Natural killer cell (primary cell): Measurements from ENCODE around the gene NTM. TPM values are rescaled to one million over a fixed set of nuclear protein-coding genes. Genes with fewer than 3 reads are reported as not detected.

Experiments used
- ATAC-seq, 3 donors: fragments of 150-1000 bp in 2 of 3; fragments of 200-7000 bp in 1 of 3; cut with Tn5 transposase; 1 replicate in 1 of 3; 2 replicates in 2 of 3; pipeline ENCODE4 v1.10.0; 2021; ENCODE audit warnings: mild to moderate bottlenecking in 2 of 3, moderate library complexity in 2 of 3
- DNase-seq, 2 donors: peaks; one replicate each; pipeline versions ENCODE4 v3.0.0 to v3.0.0-alpha.2; 2013 to 2021; ENCODE audit warnings: mixed read lengths in 1 of 2
- H3K27ac ChIP-seq: one replicate; pipeline ENCODE4 v1.5.1; 2013; ENCODE audit warnings: mild to moderate bottlenecking, low read length
- H3K27me3 ChIP-seq: one replicate; pipeline ENCODE4 v1.6.1; 2013; ENCODE audit warnings: low read length; ENCODE audit not compliant: control insufficient read depth, insufficient read depth
- H3K36me3 ChIP-seq: one replicate; pipeline ENCODE4 v1.6.1; 2013; ENCODE audit warnings: low read length; ENCODE audit not compliant: control insufficient read depth, insufficient read depth
- H3K4me1 ChIP-seq: one replicate; pipeline ENCODE4 v1.6.1; 2013; ENCODE audit warnings: low read length; ENCODE audit not compliant: control insufficient read depth, insufficient read depth
- H3K4me3 ChIP-seq: one replicate; pipeline ENCODE4 v1.5.1; 2013; ENCODE audit warnings: low read length
- H3K9me3 ChIP-seq: one replicate; pipeline ENCODE4 v1.6.1; 2013; ENCODE audit warnings: low read length; ENCODE audit not compliant: control insufficient read depth, insufficient read depth
- H3K27ac Mint-ChIP-seq, 2 donors: one replicate each; pipeline ENCODE4 v1.8.0; 2022; ENCODE audit warnings: mild to moderate bottlenecking in 2 of 2, mixed read lengths in 2 of 2, moderate library complexity in 1 of 2
- H3K27me3 Mint-ChIP-seq, 2 donors: one replicate each; pipeline ENCODE4 v1.8.0; 2022; ENCODE audit warnings: low read depth in 2 of 2, mixed read lengths in 2 of 2
- H3K36me3 Mint-ChIP-seq: one replicate; pipeline ENCODE4 v1.8.0; 2022; ENCODE audit warnings: mixed read lengths
- H3K4me1 Mint-ChIP-seq, 2 donors: one replicate each; pipeline ENCODE4 v1.8.0; 2022; ENCODE audit warnings: mixed read lengths in 2 of 2
- H3K4me3 Mint-ChIP-seq: one replicate; pipeline ENCODE4 v1.8.0; 2022; ENCODE audit warnings: mild to moderate bottlenecking, moderate library complexity, mixed read lengths
- H3K9me3 Mint-ChIP-seq, 2 donors: one replicate each; pipeline ENCODE4 v1.8.0; 2022; ENCODE audit warnings: mixed read lengths in 2 of 2
- CTCF ChIP-seq: fragments of 200-600 bp; IDR thresholded peaks from one replicate; pipeline ENCODE4 v1.8.0; 2022; ENCODE audit warnings: antibody characterized with exemption
- WGBS: methylation state at CpG from one replicate; pipeline ENCODE4 v1.1.7; 2013; ENCODE audit warnings: missing lambda C conversion rate; ENCODE audit not compliant: insufficient coverage; 5-methylcytosine and 5-hydroxymethylcytosine counted together
- intact Hi-C: fragments of 100-400 bp; cut with micrococcal nuclease; formaldehyde crosslinking; loops from one replicate; pipeline ENCODE4 v1.14.2; 2022
- total RNA-seq, 4 donors: library from RNA; stranded (reverse); fragments of 120-200 nt in 1 of 4; gene quantifications; one replicate each; pipeline versions ENCODE4 v1.2.3 to v1.2.4, GENCODE V29; 2013 to 2022

Gene NTM
- total RNA-seq, 3 donors from 2014 or later (not counting 1 experiment from before 2014, with no cell fraction given): not detected

DNA sequence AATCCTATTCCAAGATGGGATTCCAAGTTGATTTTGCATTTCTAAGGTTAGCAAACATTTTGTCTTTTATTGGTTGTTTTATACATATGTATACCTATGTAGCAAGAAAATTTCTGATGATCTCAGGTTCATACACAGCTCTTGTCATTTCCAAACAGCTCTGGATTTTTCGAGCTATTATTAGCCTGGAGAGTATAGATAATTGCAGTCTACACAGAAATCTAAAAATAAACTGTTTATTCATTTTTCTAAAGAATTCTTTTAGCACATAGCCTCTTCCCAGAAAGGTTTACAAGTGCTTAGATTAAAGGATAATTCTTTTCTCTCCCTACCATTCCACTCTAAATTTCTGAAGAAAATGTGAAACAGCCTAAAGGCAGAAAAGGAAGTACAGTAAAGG, 705.0 kb downstream of the NTM start:
- no peak for TF ChIP-seq CTCF
- intact Hi-C loops: no loop called here
- Histone ChIP-seq H3K4me1 (no peaks in the 10 kb centered on the region), H3K27ac (no peak overlapping the region), H3K9me3 (peaks cover 2% of the 10 kb centered on the region), H3K27me3 (no peaks in the 10 kb centered on the region), H3K4me3 (no peak overlapping the region), H3K36me3 (no peaks in the 10 kb centered on the region)
- ATAC-seq: no peak
- no peak overlapping the region for H3K4me3 Mint-ChIP-seq
- H3K4me1 Mint-ChIP-seq: no peaks in the 10 kb centered on the region
- no peaks in the 10 kb centered on the region for H3K27me3 Mint-ChIP-seq
- H3K36me3 Mint-ChIP-seq: no peaks in the 10 kb centered on the region
- DNase-seq: no peak
- WGBS: no CpG with 5 or more reads among the region's 1 CpG
- peaks cover 7% of the 10 kb centered on the region in 2 donors for H3K9me3 Mint-ChIP-seq
- H3K27ac Mint-ChIP-seq: no peak overlapping the region

- H3K4me3 ChIP-seq: no peak overlapping the region
- H3K9me3 ChIP-seq: peaks cover 2% of the 10 kb centered on the region
- DNase-seq (no peak), ATAC-seq (no peak)
- H3K27me3 ChIP-seq: no peaks in the 10 kb centered on the region
- intact Hi-C loops: no loop called here
- Mint-ChIP-seq H3K36me3 (no peaks in the 10 kb centered on the region), H3K27ac (no peak overlapping the region), H3K27me3 (no peaks in the 10 kb centered on the region), H3K4me3 (no peak overlapping the region), H3K4me1 (no peaks in the 10 kb centered on the region), H3K9me3 (peaks cover 3 to 7% of the 10 kb centered on the region in 2 donors)
- no peaks in the 10 kb centered on the region for H3K36me3 ChIP-seq
- no peak for TF ChIP-seq CTCF
- no peaks in the 10 kb centered on the region for H3K4me1 ChIP-seq
- H3K27ac ChIP-seq: no peak overlapping the region
Measured at GRCh38 chr11:132077416-132077815, 707.0 kb downstream of the NTM start.

GRCh38 chr11:132078264-132079076, 708.1 kb downstream of the NTM start:
- Histone ChIP-seq H3K4me1 (no peaks in the 10 kb centered on the region), H3K9me3 (peaks cover 2% of the 10 kb centered on the region), H3K27me3 (no peaks in the 10 kb centered on the region), H3K4me3 (no peak overlapping the region), H3K36me3 (no peaks in the 10 kb centered on the region), H3K27ac (no peak overlapping the region)
- Mint-ChIP-seq H3K4me1 (no peaks in the 10 kb centered on the region), H3K9me3 (peaks cover 2 to 8% of the 10 kb centered on the region in 2 donors), H3K27ac (no peak overlapping the region), H3K4me3 (no peak overlapping the region), H3K27me3 (no peaks in the 10 kb centered on the region), H3K36me3 (no peaks in the 10 kb centered on the region)
- 84% methylated on average over 17 of the region's 17 CpGs for WGBS
- no peak for TF ChIP-seq CTCF
- no peak for DNase-seq
- ATAC-seq: no peak
- intact Hi-C loops: no loop called here

GRCh38 chr11:132080127-132080526, 709.7 kb downstream of the NTM start:
- Mint-ChIP-seq H3K27me3 (no peaks in the 10 kb centered on the region), H3K4me1 (no peaks in the 10 kb centered on the region), H3K36me3 (no peaks in the 10 kb centered on the region), H3K27ac (no peak overlapping the region), H3K9me3 (peaks cover 0 to 8% of the 10 kb centered on the region in 2 donors), H3K4me3 (no peak overlapping the region)
- intact Hi-C loops: no loop called here
- no peaks in the 10 kb centered on the region for H3K27me3 ChIP-seq
- 74% methylated on average over 1 of the region's 1 CpG for WGBS
- H3K9me3 ChIP-seq: peaks cover 2% of the 10 kb centered on the region
- DNase-seq: no peak
- no peak for ATAC-seq
- no peaks in the 10 kb centered on the region for H3K36me3 ChIP-seq
- H3K4me1 ChIP-seq: no peaks in the 10 kb centered on the region
- H3K4me3 ChIP-seq: no peak overlapping the region
- H3K27ac ChIP-seq: no peak overlapping the region
- no peak for TF ChIP-seq CTCF
